Astrocyte (in vitro differentiated cells and primary cell): ENCODE data around the gene P2RX1.

Source experiments
- EZH2 ChIP-seq: IDR thresholded peaks from 2 replicates; pipeline ENCODE4 v1.6.1; 2012; ENCODE audit warnings: mild to moderate bottlenecking, low read length, inconsistent platforms; ENCODE audit not compliant: insufficient read depth
- TF ChIP-seq, protein P1 (sequence below): IDR thresholded peaks from 2 replicates; pipeline ENCODE4 v1.5.1; 2011; ENCODE audit warnings: low read depth, mild to moderate bottlenecking, inconsistent platforms, low read length, moderate library complexity; ENCODE audit not compliant: insufficient read depth

DNA sequence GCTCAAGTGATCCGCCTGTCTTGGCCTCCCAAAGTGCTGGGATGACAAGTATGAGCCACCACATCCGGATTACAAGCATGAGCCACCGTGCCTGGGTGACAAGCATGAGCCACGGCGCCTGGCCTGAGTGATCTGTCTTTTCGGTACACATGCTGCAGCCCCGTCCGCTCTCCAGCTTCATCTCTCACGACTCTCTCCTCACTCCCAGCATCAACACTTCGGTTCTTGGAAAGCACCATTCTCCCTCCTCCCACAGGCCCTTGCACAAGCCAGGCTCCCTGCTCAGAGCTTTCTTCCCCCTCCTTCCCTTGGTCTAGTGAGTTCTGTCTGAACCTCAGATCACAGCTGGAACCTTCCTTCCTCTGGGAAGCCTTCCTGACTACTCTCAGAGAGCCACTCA, 63.7 kb downstream of the P2RX1 start:
- TF ChIP-seq, protein P1, sequence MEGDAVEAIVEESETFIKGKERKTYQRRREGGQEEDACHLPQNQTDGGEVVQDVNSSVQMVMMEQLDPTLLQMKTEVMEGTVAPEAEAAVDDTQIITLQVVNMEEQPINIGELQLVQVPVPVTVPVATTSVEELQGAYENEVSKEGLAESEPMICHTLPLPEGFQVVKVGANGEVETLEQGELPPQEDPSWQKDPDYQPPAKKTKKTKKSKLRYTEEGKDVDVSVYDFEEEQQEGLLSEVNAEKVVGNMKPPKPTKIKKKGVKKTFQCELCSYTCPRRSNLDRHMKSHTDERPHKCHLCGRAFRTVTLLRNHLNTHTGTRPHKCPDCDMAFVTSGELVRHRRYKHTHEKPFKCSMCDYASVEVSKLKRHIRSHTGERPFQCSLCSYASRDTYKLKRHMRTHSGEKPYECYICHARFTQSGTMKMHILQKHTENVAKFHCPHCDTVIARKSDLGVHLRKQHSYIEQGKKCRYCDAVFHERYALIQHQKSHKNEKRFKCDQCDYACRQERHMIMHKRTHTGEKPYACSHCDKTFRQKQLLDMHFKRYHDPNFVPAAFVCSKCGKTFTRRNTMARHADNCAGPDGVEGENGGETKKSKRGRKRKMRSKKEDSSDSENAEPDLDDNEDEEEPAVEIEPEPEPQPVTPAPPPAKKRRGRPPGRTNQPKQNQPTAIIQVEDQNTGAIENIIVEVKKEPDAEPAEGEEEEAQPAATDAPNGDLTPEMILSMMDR = no peak
- no peak for TF ChIP-seq EZH2
